Measurements from ENCODE around the gene TSHZ2. TPM values are rescaled to one million over a fixed set of nuclear protein-coding genes. Genes with fewer than 3 reads are reported as not detected.

TSHZ2 gene
- total and polyA plus RNA-seq, 2 donors (not counting 1 experiment from before 2014, with no cell fraction given) = 1.00 to 5.7 TPM

GRCh38 chr20:53130795-53131194 is 158.6 kb downstream of the TSHZ2 start:
- H3K4me2 ChIP-seq (replicated peaks; ENCODE audit: low read depth, low read length, poor library complexity, severe bottlenecking) = no peak overlapping the region
- Mint-ChIP-seq H3K27me3 (peaks cover 5% of the 10 kb centered on the region), H3K4me3 (no peak overlapping the region), H3K9me3 (ENCODE audit: insufficient read depth) (no peaks in the 10 kb centered on the region), H3K4me1 (no peaks in the 10 kb centered on the region), H3K27ac (no peak overlapping the region)
- no peak for TF ChIP-seq EZH2 (IDR thresholded peaks at IDR 0.05; ENCODE audit: borderline replicate concordance, insufficient read depth, low read depth, low read length, poor library complexity, severe bottlenecking)
- no peak for TF ChIP-seq CTCF (IDR thresholded peaks at IDR 0.05)
- no peak for ATAC-seq (ENCODE audit: low read depth)
- DNase-seq = no peak
- intact Hi-C loops (cut with micrococcal nuclease) = no loop called here
- no peak overlapping the region for H3K27ac ChIP-seq (ENCODE audit: low read length in 2 of 2)
- no peaks in the 10 kb centered on the region for H3K79me2 ChIP-seq (ENCODE audit: control insufficient read depth, insufficient read depth, low read length)
- ChIA-PET CTCF (no interaction called here), POLR2A (no interaction called here)
- no peak overlapping the region for H3K4me3 ChIP-seq (ENCODE audit: control extremely low read depth in 1 of 5, extremely low read depth in 1 of 5, insufficient read depth in 1 of 5, low read depth in 2 of 5, low read length in 4 of 5)
- no peaks in the 10 kb centered on the region for H4K20me1 ChIP-seq (ENCODE audit: control insufficient read depth, insufficient read depth, low read length, poor library complexity, severe bottlenecking)
- no peak overlapping the region for H3K9ac ChIP-seq (ENCODE audit: low read length)
- H3K27me3 ChIP-seq (replicated peaks in 1 of 4; ENCODE audit: control extremely low read depth in 1 of 4, control insufficient read depth in 3 of 4, insufficient read depth in 4 of 4, low read length in 3 of 4) = peaks cover 0 to 3% (median 0%) of the 10 kb centered on the region in 4 experiments
- WGBS (ENCODE audit: insufficient coverage) = 83% methylated on average over 1 of the region's 3 CpGs
- no peaks in the 10 kb centered on the region for H3K36me3 ChIP-seq (replicated peaks in 1 of 2; ENCODE audit: control extremely low read depth in 1 of 2, control insufficient read depth in 1 of 2, extremely low read depth in 1 of 2, insufficient read depth in 2 of 2, low read length in 1 of 2)
- no peak overlapping the region for H2AFZ ChIP-seq (ENCODE audit: insufficient read depth, low read depth, low read length, poor library complexity, severe bottlenecking)
- no peaks in the 10 kb centered on the region for H3K9me3 ChIP-seq (ENCODE audit: control extremely low read depth in 1 of 3, control insufficient read depth in 2 of 3, insufficient read depth in 1 of 3, low read length in 2 of 3)
- no peaks in the 10 kb centered on the region for H3K4me1 ChIP-seq (ENCODE audit: control insufficient read depth in 2 of 2, insufficient read depth in 2 of 2, low read length in 2 of 2)

DNA sequence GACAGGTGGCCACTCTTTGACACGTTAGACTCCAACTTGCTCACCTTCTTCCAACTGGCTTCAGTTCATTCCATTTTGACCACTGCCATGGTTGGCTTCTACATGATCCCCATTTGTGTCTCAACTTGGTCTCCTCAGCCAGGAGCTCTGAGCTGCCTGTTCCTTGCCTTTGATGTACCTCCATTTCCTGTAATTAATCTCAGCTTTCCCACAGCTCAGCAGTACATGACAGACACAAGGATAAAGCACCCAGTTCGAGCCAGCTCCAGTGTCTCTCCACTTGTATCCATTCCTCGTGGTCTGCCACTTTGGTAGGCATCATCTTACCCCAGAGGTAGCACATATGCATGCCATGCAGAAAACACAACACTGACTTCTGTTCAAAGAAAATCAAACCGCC is 161.0 kb downstream of the TSHZ2 start:
- H3K9me3 ChIP-seq (ENCODE audit: control extremely low read depth in 1 of 3, control insufficient read depth in 2 of 3, insufficient read depth in 1 of 3, low read length in 2 of 3) = no peaks in the 10 kb centered on the region
- Mint-ChIP-seq H3K4me3 (no peak overlapping the region), H3K9me3 (ENCODE audit: insufficient read depth) (no peaks in the 10 kb centered on the region), H3K27ac (no peak overlapping the region), H3K27me3 (peaks cover 5% of the 10 kb centered on the region), H3K4me1 (no peaks in the 10 kb centered on the region)
- POLR2A ChIA-PET = no interaction called here
- no peaks in the 10 kb centered on the region for H4K20me1 ChIP-seq (ENCODE audit: control insufficient read depth, insufficient read depth, low read length, poor library complexity, severe bottlenecking)
- ATAC-seq (ENCODE audit: low read depth) = no peak
- no peak overlapping the region for H3K4me3 ChIP-seq (ENCODE audit: control extremely low read depth in 1 of 5, extremely low read depth in 1 of 5, insufficient read depth in 1 of 5, low read depth in 2 of 5, low read length in 4 of 5)
- H3K4me2 ChIP-seq (replicated peaks; ENCODE audit: low read depth, low read length, poor library complexity, severe bottlenecking) = no peak overlapping the region
- TF ChIP-seq EZH2 (IDR thresholded peaks at IDR 0.05; ENCODE audit: borderline replicate concordance, insufficient read depth, low read depth, low read length, poor library complexity, severe bottlenecking) (no peak), CTCF (IDR thresholded peaks at IDR 0.05) (no peak)
- no peaks in the 10 kb centered on the region for H3K36me3 ChIP-seq (replicated peaks in 1 of 2; ENCODE audit: control extremely low read depth in 1 of 2, control insufficient read depth in 1 of 2, extremely low read depth in 1 of 2, insufficient read depth in 2 of 2, low read length in 1 of 2)
- CTCF ChIA-PET = no interaction called here
- no peak overlapping the region for H2AFZ ChIP-seq (ENCODE audit: insufficient read depth, low read depth, low read length, poor library complexity, severe bottlenecking)
- intact Hi-C loops (cut with micrococcal nuclease) = no loop called here
- no peak overlapping the region for H3K27ac ChIP-seq (ENCODE audit: low read length in 2 of 2)
- H3K9ac ChIP-seq (ENCODE audit: low read length) = no peak overlapping the region
- H3K4me1 ChIP-seq (ENCODE audit: control insufficient read depth in 2 of 2, insufficient read depth in 2 of 2, low read length in 2 of 2) = no peaks in the 10 kb centered on the region
- H3K79me2 ChIP-seq (ENCODE audit: control insufficient read depth, insufficient read depth, low read length) = no peaks in the 10 kb centered on the region
- H3K27me3 ChIP-seq (replicated peaks in 1 of 4; ENCODE audit: control extremely low read depth in 1 of 4, control insufficient read depth in 3 of 4, insufficient read depth in 4 of 4, low read length in 3 of 4) = peaks cover 0 to 3% (median 0%) of the 10 kb centered on the region in 4 experiments
- 69% methylated on average over 3 of the region's 4 CpGs for WGBS (ENCODE audit: insufficient coverage)
- no peak for DNase-seq
